ENCODE data around the gene APRT. TPM values are rescaled to one million over a fixed set of nuclear protein-coding genes. Genes with fewer than 3 reads are reported as not detected.

APRT gene
- total RNA-seq, 4 donors from 2014 or later, result 74.8 to 135 (median 101) TPM

DNA sequence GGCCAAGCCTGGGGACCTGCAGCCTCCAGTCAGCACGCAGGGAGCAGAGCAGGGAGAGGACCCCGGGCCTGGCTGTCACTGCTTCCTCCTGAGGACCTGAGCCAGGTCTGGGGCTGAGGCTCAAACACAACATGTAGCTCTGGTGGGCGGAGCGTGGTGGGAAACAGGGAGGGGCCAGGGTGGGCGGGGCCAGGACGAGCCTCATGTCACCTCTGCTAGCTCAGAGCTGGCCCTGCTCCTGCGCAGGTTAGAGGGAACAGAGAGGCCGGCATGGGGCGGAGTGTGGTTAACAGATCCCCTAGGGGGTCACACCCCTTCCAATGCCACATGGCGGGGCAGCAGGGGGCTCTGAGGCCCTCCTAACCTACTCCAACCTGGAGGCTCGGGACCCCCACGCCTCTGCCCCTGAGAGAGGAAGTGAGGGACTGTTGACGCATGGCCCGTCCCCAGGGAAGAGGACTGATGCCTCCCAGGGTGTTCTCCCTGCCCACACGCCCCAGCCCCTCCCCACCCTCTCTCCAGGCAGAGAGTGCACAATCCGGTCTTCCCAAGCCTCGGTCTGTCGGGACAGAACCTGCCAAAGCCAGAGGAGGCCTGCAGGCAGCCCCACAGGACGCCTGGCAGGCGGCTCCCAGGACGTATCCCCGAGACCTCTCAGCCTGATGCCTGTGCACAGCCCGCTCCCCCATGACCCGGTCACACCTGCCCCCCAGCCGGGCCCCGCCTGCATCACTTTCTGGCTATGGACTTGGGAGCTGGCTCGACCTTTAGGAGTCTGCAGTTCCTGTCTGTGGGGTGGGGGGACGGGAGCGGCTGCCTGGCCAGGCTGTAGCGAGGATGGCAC, 41.9 kb downstream of the APRT start:
- TF ChIP-seq, protein P1, sequence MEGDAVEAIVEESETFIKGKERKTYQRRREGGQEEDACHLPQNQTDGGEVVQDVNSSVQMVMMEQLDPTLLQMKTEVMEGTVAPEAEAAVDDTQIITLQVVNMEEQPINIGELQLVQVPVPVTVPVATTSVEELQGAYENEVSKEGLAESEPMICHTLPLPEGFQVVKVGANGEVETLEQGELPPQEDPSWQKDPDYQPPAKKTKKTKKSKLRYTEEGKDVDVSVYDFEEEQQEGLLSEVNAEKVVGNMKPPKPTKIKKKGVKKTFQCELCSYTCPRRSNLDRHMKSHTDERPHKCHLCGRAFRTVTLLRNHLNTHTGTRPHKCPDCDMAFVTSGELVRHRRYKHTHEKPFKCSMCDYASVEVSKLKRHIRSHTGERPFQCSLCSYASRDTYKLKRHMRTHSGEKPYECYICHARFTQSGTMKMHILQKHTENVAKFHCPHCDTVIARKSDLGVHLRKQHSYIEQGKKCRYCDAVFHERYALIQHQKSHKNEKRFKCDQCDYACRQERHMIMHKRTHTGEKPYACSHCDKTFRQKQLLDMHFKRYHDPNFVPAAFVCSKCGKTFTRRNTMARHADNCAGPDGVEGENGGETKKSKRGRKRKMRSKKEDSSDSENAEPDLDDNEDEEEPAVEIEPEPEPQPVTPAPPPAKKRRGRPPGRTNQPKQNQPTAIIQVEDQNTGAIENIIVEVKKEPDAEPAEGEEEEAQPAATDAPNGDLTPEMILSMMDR (IDR thresholded peaks at IDR 0.05; ENCODE audit: low read depth), result no peak

DNA sequence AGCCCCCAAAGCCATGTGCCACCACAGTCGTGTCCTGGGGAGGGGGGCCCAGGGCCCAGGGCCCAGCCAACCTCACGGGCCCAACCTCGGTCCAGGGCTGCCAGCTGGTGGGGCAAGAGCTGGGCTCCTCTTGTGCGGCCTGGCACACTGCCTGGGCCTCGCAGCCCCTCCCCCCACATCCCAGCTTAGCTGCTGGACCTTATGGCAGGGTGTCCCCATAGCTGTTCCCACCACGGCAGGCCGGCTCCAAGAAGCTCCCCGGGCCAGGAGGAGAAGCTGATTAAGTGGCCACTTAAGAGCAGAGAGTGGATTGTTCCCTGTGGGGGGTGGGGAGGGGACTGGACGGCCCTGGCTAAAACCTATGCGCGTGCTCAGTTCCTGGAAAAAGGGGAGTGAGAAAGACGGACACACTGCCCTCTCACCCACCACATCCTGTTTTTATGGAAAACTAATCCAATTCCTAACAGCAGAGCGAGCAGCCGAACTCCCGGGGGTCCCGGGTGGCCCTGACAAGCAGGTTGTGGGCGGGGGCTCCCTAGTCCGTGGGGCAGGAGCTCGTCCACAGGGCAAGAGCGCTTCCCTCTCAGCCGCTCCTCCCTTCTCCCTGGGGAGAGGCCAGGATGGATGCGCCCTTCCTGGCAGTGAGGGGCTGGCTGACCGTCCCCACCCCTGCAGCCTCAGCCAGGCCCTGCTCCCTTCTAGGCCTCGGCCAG, 43.5 kb downstream of the APRT start:
- TF ChIP-seq, protein P1 (IDR thresholded peaks at IDR 0.05; ENCODE audit: low read depth), result no peak

DNA sequence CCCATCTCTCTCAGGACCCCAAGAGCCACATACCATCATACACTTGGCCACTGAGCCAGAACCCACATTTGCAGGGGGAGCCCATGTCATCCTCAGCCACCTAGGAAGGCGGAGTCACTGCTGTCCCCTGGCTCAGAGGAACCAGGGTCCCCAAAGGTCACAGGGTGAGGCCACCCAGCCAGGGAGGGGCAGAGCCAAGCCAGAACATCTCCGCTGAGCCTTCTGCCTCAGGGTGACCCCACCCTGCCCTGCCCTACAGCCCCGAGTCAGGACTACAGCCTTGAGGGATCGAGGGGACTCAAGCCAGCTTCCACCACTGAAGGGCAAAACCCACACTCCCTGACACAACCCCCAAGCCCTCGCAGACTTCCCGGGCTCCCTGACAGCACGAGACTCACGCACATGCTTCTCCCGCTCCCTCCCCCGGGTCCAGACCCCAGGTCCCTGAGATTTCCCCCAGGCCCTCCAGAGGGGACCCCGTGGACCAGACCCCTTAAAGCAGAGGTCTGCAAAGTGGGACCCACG, 44.1 kb downstream of the APRT start:
- TF ChIP-seq, protein P1 (IDR thresholded peaks at IDR 0.05; ENCODE audit: low read depth), result no peak

DNA sequence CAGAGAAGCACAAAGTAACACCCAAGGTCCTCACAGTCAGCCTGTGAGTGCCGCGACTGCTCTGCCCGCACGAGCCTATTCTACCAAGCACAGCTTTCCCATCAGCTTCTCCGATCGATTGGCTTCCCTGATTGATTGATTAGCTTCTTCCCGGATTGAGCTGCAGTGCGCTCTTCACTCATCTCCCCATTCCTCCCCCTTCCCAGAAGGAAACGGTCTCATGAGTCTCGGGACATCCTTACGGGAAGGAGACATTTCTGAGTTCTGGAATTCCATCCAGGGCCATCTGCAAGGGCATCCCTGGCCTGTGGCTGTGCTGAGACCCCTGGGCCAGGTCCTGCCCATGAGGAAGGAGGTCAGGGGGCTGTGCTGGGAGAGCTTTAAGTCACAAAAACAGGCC, 44.8 kb downstream of the APRT start:
- TF ChIP-seq, protein P1 (IDR thresholded peaks at IDR 0.05; ENCODE audit: low read depth), result no peak

DNA sequence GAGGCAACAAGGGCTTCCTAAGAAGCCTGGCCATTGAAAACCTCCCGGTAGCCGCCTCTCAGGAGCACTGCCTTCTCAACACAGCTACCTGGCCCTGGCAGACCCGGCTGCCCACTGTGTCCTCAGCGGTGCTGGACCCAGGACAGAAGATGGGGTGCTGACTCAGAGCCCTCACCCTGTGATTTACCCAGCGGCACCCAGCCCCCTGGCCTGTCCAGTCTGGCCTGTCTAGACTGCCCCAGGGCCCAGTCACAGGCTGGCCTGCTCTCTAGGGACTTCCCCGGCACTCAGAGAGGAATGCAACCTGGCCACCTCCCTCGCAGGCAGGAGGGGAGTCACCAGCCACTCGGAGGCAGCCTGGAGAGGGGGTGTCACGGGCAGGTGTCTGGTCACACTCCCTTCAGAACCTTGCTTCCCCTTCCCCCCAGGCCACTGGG, 46.8 kb downstream of the APRT start:
- TF ChIP-seq, protein P1 (IDR thresholded peaks at IDR 0.05; ENCODE audit: low read depth), result no peak

DNA sequence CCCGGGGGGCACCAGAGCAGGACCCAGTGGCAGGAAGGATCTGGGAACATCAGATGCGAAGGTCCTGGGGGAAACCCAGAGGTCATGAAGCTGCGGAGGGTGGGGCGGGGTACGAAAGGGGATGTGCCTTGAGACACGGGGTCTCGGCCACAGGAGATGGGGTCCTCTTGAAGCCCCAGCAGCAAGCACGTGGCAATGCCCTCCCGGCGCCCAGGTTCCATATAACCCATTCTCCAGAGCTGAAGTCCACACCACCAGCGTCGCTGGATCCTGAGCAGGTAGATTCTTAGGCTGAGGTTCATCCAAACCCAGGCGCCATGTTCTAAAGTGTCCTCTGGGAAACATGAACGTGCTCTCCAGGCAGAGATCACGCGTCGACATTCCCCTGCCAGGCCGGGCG, 47.6 kb downstream of the APRT start:
- TF ChIP-seq, protein P1 (IDR thresholded peaks at IDR 0.05; ENCODE audit: low read depth), result no peak

DNA sequence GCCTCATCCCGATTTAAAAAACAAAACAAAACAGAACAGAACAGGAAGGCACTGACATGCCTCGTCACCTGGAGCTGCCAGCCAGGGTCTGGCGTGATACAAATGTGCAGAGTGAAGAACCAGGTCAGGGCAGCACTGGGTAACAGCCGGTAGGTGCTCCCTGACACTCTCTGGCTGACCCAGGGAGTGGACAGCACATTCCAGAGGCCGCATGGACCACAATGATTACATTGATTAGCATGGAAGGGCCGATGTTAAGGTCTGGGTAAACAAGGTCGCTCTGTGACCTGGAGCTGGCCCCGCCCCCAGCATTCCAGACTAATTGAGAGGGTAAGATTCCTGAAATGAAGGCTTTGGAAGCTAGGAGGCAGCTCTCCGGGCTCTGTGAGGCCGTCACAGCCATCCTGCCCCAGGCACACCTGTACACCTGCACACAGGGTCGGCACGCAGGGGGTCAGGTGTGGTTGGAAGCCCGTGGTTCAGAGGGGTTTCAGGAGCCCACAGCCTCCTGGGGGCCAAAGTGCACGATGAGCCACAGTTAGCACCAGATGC, 48.1 kb downstream of the APRT start:
- TF ChIP-seq, protein P1 (IDR thresholded peaks at IDR 0.05; ENCODE audit: low read depth), result no peak

Measured in subcutaneous adipose tissue (tissue), 4 donors.